NCI-H1694 treated with DMSO at 0.1 percent for 48 hours (cell line): ENCODE data around the gene HIGD1C.

ENCODE experiments used
- DNase-seq: peaks from one replicate; lab custom pipeline; 2025; lab: John Stamatoyannopoulos, UW

The HIGD1C gene

DNA sequence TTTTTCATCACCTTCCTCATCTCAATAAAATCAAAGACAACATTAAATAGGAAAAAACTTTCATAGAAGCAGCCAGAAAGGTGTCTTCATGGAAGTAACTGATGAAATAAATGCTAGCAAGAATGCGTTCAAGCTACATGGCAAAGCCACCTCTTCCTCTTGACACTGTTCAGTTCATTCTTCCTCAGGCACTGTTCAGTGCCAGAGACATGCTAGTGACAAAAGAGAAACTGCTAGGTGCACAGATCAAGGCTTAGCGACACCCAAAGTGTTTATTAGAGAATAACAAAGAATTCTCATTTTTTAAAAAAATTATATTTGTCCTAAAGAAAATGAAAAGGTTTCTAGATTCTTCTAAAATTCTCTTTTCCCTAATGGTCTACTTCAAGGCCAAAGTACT is 66.6 kb downstream of the HIGD1C start:
- no peak for DNase-seq

DNA sequence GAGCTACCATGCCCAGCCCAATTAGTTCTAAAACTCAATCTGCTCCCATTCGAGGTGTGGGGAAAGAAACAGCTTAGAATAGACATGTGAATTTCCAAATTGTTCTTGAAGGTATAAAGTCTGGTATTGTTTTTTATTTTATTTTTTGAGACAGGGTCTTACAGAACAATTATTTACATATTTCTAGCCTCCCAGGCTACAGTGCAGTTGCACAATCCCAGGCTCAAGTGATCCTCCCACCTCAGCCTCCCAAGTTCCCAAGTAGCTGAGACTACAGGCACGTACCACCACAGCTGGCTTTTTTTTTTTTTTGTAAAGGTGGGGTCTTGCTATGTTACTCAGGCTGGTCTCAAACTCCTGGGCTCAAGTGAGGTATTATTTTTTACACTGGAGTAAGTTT is 67.6 kb downstream of the HIGD1C start:
- DNase-seq, result no peak
